Vagina (tissue), 2 donors: ENCODE measurements around the gene LIN37. TPM values are rescaled to one million over a fixed set of nuclear protein-coding genes. Genes with fewer than 3 reads are reported as not detected.
A peak's percentile ranks its signal among the peaks of the same experiment; 100 is the strongest.

Source experiments
- DNase-seq, 2 donors: peaks; one replicate each; pipeline ENCODE4 v3.0.0-alpha.2; 2017; ENCODE audit errors: extremely low spot score in 2 of 2
- H3K27ac ChIP-seq: fragments of 200-600 bp; sonication (generic); one replicate; pipeline ENCODE4 v1.5.1; 2019
- H3K27me3 ChIP-seq: fragments of 200-600 bp; sonication (generic); one replicate; pipeline ENCODE4 v1.5.1; 2019
- H3K36me3 ChIP-seq, 2 donors: fragments of 200-600 bp; sonication (generic); one replicate each; pipeline ENCODE4 v1.5.1; 2017 to 2019
- H3K4me1 ChIP-seq: fragments of 200-600 bp; sonication (generic); one replicate; pipeline ENCODE4 v1.5.1; 2019
- H3K4me3 ChIP-seq, 2 donors: fragments of 200-600 bp; sonication (generic); 1 replicate in 1 of 2; 2 replicates in 1 of 2; pipeline ENCODE4 v1.5.1; 2016 to 2019
- H3K9me3 ChIP-seq: fragments of 200-600 bp; sonication (generic); one replicate; pipeline ENCODE4 v1.5.1; 2019
- POLR2A ChIP-seq, 2 donors: fragments of 450-650 bp; IDR thresholded peaks; one replicate each; pipeline ENCODE4 v1.6.1; 2017; ENCODE audit warnings: antibody characterized with exemption in 2 of 2, mild to moderate bottlenecking in 2 of 2, moderate library complexity in 2 of 2
- POLR2AphosphoS5 ChIP-seq, 2 donors: sonication (generic); formaldehyde crosslinking; IDR thresholded peaks; one replicate each; pipeline ENCODE4 v1.9.0; 2017; ENCODE audit warnings: antibody characterized with exemption in 2 of 2, mild to moderate bottlenecking in 2 of 2, low read depth in 1 of 2; ENCODE audit not compliant: insufficient read depth in 1 of 2
- intact Hi-C: fragments of 100-400 bp; cut with DNase I; formaldehyde crosslinking; loops from one replicate; pipeline ENCODE4 v1.15.1; 2023
- total RNA-seq: library from RNA; depleted of rRNA; stranded (reverse); fragments of >200 nt; gene quantifications from one replicate; pipeline ENCODE4 v1.2.3, GENCODE V29; 2016
- TF ChIP-seq, protein P1 (sequence below), 3 experiments: fragments of 450-650 bp in 2 of 3; fragments of 200-600 bp in 1 of 3; sonication (generic) in 1 of 3; IDR thresholded peaks; one replicate each; pipeline ENCODE4 v1.5.1; 2017 to 2019; ENCODE audit warnings: antibody characterized with exemption in 3 of 3, mild to moderate bottlenecking in 2 of 3, moderate library complexity in 2 of 3

LIN37 gene
- total RNA-seq, result 11.3 TPM

DNA sequence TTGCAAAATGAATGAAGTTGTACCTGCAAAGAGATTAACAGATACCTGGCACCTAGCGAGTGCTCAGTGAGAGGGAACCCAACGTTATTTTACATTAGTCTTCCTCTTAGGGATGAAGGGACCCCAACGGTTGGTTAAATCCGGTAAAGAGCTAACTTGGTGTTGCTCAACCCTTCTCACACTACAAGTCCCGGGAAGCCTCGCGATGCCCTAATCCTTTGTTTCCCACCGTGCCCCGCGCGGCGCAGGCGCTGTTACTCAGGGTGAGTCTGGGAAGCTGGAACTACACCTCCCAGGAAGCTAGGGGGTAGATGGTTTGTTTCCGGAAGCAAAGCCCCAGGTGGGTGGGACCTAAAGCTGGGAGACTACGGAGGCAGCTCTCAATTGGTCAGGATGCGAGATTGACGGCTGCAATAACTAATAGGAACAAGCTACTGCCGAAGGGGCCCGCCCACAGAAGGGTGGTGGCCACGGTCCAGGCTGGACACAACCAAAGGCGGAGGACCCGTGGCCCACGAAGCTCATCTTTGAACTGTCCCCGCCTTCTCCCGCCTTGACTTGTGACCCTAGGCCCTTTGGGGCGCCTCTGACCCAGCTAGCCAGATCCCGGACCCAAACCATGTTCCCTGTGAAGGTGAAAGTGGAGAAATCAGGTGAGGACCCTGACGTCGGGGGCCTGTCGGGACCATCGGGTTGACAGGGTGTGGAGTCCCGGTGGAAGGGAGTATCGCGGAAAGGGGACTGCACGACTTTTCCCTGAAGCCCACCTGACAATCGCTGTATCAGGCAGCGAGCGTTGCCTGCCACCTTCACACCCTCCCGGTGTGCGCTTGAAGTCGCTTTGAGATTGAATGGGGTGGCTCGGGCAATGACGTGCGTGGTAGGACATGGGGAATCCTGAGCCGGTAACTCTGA is at the start of gene LIN37:
Gene LIN37, plus strand, starts transcription at position 471 of the 915 bp plus-strand sequence. Its CDS starts 149 bp downstream, at position 620.
- no peaks in the 10 kb centered on the region for H3K9me3 ChIP-seq
- peaks cover 0 to 15% of the 10 kb centered on the region in 2 donors for H3K36me3 ChIP-seq
- no peaks in the 10 kb centered on the region for H3K27me3 ChIP-seq
- intact Hi-C loops, result no loop called here
- H3K4me1 ChIP-seq, result peaks cover 45% of the 10 kb centered on the region
- peak within 1 kb of the TSS; percentile 67 to 95 for H3K4me3 ChIP-seq
- H3K27ac ChIP-seq, result peak within 1 kb of the TSS; percentile 55
- peak; percentile 99 to 100 for TF ChIP-seq POLR2AphosphoS5 (IDR thresholded peaks at IDR 0.05; ENCODE audit: insufficient read depth in 1 of 2, low read depth in 1 of 2)
- TF ChIP-seq, protein P1, sequence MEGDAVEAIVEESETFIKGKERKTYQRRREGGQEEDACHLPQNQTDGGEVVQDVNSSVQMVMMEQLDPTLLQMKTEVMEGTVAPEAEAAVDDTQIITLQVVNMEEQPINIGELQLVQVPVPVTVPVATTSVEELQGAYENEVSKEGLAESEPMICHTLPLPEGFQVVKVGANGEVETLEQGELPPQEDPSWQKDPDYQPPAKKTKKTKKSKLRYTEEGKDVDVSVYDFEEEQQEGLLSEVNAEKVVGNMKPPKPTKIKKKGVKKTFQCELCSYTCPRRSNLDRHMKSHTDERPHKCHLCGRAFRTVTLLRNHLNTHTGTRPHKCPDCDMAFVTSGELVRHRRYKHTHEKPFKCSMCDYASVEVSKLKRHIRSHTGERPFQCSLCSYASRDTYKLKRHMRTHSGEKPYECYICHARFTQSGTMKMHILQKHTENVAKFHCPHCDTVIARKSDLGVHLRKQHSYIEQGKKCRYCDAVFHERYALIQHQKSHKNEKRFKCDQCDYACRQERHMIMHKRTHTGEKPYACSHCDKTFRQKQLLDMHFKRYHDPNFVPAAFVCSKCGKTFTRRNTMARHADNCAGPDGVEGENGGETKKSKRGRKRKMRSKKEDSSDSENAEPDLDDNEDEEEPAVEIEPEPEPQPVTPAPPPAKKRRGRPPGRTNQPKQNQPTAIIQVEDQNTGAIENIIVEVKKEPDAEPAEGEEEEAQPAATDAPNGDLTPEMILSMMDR (IDR thresholded peaks at IDR 0.05), result peak in 2 of 3 experiments; percentile 10 to 12
- TF ChIP-seq POLR2A (IDR thresholded peaks at IDR 0.05), result peak; percentile 71 to 90
- DNase-seq, result peak; percentile 100

DNA sequence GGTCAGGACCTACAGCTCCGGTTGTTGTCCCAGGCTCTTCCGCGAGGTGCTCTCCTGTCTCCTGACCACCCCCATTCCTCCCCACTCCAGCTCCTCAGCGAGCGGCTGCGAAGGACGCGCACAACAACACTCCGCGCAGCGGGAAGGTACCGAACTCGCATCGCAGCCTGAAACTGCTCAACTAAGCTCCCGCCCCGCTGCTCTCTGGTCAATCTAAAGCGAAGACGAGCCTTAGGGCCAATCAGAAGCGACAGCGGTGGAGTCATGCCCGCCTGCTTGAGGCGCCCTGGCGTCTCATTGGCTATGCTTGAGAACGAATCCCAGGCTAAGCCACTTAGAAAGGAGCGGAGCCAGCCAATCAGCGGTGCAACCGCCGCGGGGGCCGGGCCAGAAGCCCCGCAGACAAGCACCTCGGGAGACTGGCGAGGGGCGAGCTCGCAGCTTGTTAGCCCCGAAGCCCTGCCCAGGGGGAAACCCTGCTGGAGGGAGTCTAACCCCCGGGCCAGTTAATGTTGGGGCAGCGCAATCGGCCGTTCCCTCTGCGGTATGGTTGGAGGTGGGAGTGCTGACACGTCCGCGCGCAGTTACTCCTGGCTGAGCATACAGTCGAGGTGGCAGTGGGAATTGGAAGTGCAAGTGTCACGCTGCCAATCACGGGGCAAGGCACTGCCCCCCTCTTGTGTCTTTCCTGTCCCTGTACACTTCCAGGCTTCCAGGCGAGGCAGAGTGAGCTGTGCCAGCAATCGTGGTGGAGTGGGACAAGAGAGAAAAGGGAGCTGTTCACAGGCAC is 46.0 kb upstream of the LIN37 start:
- intact Hi-C loops, result no loop called here
- H3K36me3 ChIP-seq, result no peaks in the 10 kb centered on the region
- H3K27me3 ChIP-seq, result no peaks in the 10 kb centered on the region
- peak; percentile 74 to 89 for TF ChIP-seq POLR2AphosphoS5 (IDR thresholded peaks at IDR 0.05; ENCODE audit: insufficient read depth in 1 of 2, low read depth in 1 of 2)
- TF ChIP-seq POLR2A (IDR thresholded peaks at IDR 0.05), result peak in 1 of 2 donors; percentile 21
- TF ChIP-seq, protein P1 (IDR thresholded peaks at IDR 0.05), result no peak
- peak overlapping the region; percentile 54 to 58 for H3K4me3 ChIP-seq
- peaks cover 9% of the 10 kb centered on the region for H3K4me1 ChIP-seq
- no peaks in the 10 kb centered on the region for H3K9me3 ChIP-seq
- DNase-seq, result peak in 1 of 2 donors; percentile 99
- H3K27ac ChIP-seq, result no peak overlapping the region

- intact Hi-C loops, result no loop called here
- no peak overlapping the region for H3K27ac ChIP-seq
These were observed 45.0 kb upstream of the LIN37 start for GRCh38 chr19:35703343-35703742.

DNA sequence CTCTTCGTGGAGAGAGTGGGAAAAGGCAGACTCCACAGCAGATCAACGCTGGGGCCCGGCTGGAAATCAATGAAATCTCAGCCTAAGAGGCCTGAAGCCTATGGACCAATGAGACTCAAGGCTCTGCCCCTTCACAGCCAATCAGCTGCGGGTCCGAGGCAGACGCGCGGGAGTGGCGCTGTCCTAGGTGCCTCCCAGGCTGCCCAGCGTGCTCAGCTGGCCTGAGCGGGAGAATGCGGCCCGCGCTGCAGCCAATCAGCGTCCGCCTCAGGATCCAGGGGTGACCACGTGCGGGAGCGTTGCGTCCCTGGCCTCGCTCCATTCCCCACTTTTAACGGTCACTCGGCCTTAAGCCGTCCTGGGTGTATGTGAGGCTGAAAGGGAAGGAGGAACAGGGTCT is 44.2 kb upstream of the LIN37 start, which contains the start of gene ZBTB32:
Gene ZBTB32, plus strand, starts transcription at position 341 of the 400 bp plus-strand sequence. CDS start 10,069 bp downstream, outside the sequence.
- Histone ChIP-seq H3K4me3 (no peak within 1 kb of the TSS), H3K27ac (no peak within 1 kb of the TSS), H3K36me3 (no peaks in the 10 kb centered on the region), H3K9me3 (no peaks in the 10 kb centered on the region), H3K4me1 (peaks cover 9% of the 10 kb centered on the region), H3K27me3 (no peaks in the 10 kb centered on the region)
- intact Hi-C loops, result no loop called here
- DNase-seq, result no peak
- no peak for TF ChIP-seq POLR2A (IDR thresholded peaks at IDR 0.05)
- TF ChIP-seq, protein P1 (IDR thresholded peaks at IDR 0.05), result no peak
- TF ChIP-seq POLR2AphosphoS5 (IDR thresholded peaks at IDR 0.05; ENCODE audit: insufficient read depth in 1 of 2, low read depth in 1 of 2), result no peak

More at GRCh38 chr19:35703343-35703742, 45.0 kb upstream of the LIN37 start:
- no peak for DNase-seq
- Histone ChIP-seq H3K9me3 (no peaks in the 10 kb centered on the region), H3K27me3 (no peaks in the 10 kb centered on the region), H3K4me3 (no peak overlapping the region), H3K36me3 (no peaks in the 10 kb centered on the region), H3K4me1 (peaks cover 9% of the 10 kb centered on the region)
- TF ChIP-seq POLR2AphosphoS5 (IDR thresholded peaks at IDR 0.05; ENCODE audit: insufficient read depth in 1 of 2, low read depth in 1 of 2), result no peak
- no peak for TF ChIP-seq POLR2A (IDR thresholded peaks at IDR 0.05)
- TF ChIP-seq, protein P1 (IDR thresholded peaks at IDR 0.05), result no peak
